ENCODE data around the gene FIBCD1.

DNA sequence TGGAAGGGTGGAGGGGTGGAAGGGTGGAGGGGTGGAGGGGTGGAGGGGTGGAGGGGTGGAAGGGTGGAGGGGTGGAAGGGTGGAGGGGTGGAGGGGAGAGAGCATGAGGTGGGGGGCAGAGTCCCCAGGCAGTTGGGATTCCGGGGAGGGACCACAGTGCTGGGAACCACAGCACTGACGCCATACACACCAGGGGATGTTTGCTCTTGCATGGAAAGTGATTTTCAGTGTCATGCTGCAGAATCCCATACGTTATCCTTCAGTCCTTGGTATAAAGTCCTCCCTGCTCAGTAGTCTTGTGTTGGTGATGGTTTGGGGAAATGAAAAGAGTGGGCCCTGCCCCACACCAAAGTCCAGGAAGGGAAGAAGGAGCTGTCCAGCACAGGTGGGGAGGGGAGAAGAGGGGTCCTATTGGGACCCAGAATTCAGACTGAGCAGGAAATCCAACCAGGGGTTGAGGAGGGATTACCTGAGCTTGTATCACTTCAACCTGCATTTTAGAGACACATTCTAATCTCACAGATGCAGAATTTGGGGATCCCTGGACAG lies 5.5 kb upstream of the FIBCD1 start:
- TF ChIP-seq, protein P1, sequence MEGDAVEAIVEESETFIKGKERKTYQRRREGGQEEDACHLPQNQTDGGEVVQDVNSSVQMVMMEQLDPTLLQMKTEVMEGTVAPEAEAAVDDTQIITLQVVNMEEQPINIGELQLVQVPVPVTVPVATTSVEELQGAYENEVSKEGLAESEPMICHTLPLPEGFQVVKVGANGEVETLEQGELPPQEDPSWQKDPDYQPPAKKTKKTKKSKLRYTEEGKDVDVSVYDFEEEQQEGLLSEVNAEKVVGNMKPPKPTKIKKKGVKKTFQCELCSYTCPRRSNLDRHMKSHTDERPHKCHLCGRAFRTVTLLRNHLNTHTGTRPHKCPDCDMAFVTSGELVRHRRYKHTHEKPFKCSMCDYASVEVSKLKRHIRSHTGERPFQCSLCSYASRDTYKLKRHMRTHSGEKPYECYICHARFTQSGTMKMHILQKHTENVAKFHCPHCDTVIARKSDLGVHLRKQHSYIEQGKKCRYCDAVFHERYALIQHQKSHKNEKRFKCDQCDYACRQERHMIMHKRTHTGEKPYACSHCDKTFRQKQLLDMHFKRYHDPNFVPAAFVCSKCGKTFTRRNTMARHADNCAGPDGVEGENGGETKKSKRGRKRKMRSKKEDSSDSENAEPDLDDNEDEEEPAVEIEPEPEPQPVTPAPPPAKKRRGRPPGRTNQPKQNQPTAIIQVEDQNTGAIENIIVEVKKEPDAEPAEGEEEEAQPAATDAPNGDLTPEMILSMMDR (IDR thresholded peaks at IDR 0.05), result no peak
- TF ChIP-seq POLR2A (IDR thresholded peaks at IDR 0.05), result no peak
